GM19452 (cell line): Measurements from ENCODE around the gene SH2D2A.

Source experiments
- ATAC-seq: cut with Tn5 transposase; IDR thresholded peaks from one replicate; pipeline ENCODE4 v1.9.1; 2021; ENCODE audit not compliant: unreplicated experiment

Gene SH2D2A

DNA sequence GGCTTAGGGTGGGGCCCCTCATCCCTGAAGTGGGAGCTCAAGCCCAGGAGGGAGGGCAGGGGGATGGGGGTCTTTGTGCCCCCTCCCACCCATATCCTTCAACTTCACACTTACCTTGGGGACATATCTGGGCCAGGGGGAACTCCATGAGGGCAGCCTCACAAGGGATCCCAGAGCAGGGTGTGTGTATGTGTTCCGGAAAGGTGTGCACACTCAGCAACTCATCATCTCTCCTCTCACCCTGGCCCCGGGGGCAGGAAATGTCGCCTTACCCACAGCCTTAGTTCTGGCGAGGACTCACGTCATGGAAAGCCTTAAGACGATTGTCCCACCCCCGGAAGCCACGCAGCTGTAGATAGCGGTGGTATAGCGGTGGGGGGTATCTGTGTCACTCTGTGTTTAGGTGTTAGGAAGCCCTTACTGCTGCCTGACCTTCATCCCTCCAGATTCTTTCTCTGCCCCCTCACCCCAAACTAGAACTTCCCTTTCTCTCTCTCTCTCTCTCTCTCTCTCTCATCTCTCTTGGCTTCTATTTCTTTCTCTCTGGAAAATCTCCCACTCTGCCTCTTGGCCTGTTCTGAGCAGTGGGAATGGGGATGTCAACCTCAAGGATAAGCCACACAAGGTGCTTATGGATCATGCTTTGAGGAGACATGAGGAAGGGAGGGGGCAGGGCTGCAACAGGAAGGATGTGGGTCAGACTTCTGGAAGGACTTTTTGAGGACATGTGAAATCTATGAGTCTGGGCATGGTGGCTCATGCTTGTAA, at the start of gene SH2D2A:
Gene SH2D2A (minus strand): TSS at position 288 of the 768 bp plus-strand sequence. CDS start 140 bp downstream, at position 148.
- ATAC-seq: peak; percentile 88

GRCh38 chr1:156865865-156866248, 49.2 kb upstream of the SH2D2A start:
- no peak for ATAC-seq

GRCh38 chr1:156865258-156865657, 48.6 kb upstream of the SH2D2A start:
- ATAC-seq: no peak

GRCh38 chr1:156864796-156865195, 48.1 kb upstream of the SH2D2A start:
- ATAC-seq: no peak

- ATAC-seq: no peak
Observed at GRCh38 chr1:156863631-156864030, 47.0 kb upstream of the SH2D2A start.

DNA sequence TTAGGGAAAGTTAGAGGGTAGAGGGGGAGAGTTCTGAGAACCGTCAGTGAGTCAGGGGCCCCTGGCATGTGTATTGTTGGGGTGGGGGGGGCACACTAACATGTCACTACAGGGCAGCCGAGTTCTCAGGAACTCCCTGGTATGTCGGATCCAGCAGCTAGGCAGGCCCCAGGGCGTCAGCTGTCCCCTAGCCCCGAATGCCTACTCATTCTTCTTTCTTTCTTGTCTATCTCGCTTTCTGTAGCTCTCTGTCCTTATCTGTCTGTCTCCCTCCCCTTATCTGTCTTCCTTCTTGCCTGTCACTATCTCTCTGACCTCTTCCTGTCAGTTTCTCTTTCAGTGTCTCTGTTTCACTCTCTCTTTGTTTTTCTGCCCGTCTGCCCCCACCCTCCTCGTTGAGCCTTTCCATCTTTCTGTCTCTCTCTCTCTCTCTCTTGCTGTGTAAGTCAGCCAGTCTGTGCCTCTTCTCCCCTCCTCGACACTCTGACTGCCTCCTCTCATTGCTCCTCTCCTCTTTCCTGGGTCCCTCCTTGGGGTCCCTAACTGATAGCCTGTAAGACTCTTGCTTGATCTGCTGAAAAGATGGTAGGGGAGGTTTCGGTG, 46.5 kb upstream of the SH2D2A start:
- no peak for ATAC-seq

- ATAC-seq: no peak
Observed at GRCh38 chr1:156862584-156862983, 45.9 kb upstream of the SH2D2A start.

DNA sequence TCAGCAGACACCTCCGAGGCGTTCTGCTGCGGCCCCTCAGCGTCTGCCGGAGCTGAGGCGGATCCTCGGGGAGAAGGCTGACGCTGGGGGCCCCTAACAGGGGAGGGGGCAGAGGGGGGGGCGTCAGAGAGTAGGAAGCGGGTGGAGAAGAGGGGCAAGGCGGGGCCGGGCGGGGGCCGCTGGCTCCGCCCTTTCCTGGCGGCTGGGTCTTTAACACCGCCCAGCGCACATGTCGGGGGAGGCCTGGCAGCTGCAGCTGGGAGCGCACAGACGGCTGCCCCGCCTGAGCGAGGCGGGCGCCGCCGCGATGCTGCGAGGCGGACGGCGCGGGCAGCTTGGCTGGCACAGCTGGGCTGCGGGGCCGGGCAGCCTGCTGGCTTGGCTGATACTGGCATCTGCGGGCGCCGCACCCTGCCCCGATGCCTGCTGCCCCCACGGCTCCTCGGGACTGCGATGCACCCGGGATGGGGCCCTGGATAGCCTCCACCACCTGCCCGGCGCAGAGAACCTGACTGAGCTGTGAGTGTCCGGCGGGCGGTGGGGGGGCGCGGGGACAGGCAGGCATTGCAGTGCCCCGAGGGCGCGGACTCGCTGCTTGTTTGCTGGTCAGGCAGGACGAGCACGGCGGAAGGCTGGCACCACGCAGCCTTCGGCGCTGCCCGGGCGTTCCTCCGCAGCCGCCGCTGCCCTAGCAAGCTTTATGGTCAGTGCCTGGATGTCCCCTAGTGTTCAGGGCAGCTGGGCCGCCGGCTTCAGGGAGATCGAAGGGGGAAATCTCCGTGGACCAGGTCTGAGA, 44.2 kb upstream of the SH2D2A start, which contains the start of gene NTRK1:
Gene NTRK1 (plus strand): TSS at position 238 of the 796 bp plus-strand sequence. CDS start 70 bp downstream, at position 308.
- no peak for ATAC-seq

DNA sequence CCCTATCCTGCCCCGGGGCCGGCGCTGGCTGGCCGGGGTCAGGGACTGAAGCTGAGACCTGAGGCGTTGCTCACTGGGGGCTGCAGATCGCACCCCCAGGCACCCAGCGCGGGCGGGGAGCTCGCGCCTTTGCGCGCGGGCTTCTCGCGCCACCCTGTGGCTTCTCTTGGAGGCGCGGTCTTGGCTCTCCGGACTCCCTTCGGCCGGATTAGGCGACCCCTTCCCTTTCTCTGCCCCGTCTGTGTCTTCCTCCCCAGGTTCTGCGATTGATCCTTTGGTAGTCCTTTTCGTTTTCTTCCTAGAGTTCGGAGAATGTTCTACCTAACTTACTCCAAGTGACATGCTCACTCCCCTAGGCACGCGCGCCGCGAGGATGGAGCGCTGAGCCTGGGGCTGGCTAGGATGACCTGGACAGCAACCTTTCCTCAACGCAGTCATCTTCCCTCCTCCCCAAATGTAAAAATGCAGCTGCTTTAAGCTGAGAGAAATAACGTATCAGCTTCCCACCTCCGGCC, 43.5 kb upstream of the SH2D2A start:
- no peak for ATAC-seq

DNA sequence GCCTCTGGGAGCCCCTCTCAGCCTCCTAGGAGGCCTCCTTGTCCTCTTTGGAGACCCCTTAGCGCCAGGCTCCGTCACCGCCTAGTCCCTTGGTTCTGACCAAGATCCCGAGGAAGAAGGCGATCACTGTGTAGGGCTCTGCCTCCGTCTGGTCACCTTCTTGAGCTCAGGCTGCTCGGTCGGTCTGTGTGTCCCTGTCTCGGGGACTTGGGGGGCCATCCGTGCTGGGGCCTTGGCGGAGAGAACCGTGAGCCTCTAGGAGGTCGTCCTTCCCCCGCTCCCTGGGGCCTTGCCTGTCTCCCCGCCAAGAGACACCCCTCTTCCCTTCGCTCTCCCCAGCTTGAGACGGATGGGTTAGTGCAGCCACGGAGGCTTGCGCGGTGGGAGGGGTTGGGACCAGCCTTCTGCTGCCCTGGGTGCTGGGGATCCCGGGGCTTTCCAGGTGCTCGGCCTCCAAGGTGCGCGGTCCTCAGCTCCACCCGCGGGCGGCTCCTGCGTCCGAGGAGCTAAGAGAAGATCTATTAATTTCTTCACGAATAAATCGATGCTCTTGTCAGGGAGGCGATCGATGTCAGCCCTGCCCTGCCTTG, 43.0 kb upstream of the SH2D2A start:
- no peak for ATAC-seq

- ATAC-seq: no peak
Observed at GRCh38 chr1:156858959-156859522, 42.4 kb upstream of the SH2D2A start, which contains the start of gene INSRR. TSS of gene INSRR (minus strand) at chr1:156859117. CDS start at chr1:156858621, 496 bp downstream.

DNA sequence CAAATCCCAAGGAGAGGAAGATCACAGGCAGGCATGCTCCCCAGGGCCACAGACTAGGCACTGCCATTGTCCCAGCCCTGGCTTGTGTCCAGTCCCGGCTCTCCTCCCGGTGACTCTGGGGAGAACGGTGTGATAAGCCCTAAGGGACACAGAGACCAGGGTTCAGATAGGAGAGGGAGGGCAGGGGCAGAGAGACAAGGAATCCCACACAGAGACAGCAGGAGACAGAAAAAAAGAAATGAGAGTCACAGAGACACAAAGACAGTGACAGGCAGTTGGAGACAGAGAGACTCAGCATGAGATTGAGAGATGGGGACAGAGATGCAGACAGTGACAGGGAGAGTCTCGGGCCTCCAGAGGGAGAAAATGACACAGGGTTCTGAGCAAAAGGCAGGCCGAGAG, 41.9 kb upstream of the SH2D2A start:
- ATAC-seq: no peak

- no peak for ATAC-seq
Observed at GRCh38 chr1:156857532-156857931, 40.9 kb upstream of the SH2D2A start.

GRCh38 chr1:156856282-156856785, 39.7 kb upstream of the SH2D2A start:
- ATAC-seq: no peak

DNA sequence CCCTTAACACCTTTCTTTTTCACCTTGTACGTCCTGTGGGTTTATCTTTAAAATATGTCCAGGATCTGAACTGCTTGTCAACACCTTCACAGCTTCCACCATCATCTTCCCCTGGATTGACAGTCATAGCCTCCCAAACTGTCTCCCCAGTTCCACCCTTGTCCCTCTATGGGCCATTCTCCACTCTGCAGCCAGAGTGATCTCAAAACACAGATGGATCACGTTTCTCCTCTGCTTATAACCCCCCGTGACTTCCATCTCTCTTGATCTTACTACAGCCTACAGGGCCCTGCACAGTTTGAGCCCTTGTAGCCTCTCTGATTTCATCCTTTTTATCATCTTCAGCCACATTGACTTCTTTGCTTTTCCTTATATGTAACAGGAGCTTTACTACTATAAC, 38.0 kb upstream of the SH2D2A start:
- ATAC-seq: no peak

GRCh38 chr1:156853761-156854160, 37.1 kb upstream of the SH2D2A start:
- no peak for ATAC-seq

GRCh38 chr1:156852418-156852874, 35.8 kb upstream of the SH2D2A start:
- ATAC-seq: no peak

DNA sequence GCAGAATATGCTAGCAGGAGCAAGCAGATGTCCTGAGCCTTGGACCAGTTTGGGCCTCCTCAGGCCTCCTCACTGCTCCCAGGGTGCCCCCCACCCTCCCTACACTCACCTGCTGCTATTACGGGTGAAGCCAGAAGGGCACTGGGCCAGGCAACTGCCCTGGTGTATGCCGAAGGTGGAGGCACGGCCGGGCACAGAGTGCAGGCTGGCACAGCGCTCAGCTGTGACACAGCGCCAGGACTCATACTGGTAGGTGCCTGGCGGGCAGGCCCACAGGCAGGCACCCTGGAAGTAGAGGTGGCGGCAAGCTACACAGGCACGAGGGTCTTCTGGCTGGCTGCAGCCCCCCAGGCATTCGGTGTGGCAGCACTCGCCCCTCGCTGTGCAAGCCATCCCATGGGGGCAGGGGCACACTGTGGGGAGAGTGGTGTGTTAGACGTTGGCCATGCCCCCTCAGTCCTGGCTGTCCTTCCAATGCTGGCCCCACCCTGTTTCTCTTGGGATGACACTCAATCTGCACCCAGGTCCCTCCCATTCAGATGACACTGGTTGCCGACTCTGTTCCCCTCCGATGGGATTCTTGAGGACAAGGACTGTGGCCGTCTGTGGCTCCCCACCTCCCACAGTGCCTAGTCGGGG, 35.2 kb upstream of the SH2D2A start:
- ATAC-seq: no peak

- ATAC-seq: no peak
Observed at GRCh38 chr1:156849151-156849496, 32.5 kb upstream of the SH2D2A start.
